GM19351 (cell line): ENCODE data around the gene SLC25A34.

Source experiments
- ATAC-seq: cut with Tn5 transposase; IDR thresholded peaks from one replicate; pipeline ENCODE4 v1.9.1; 2021; ENCODE audit warnings: mild to moderate bottlenecking, moderate library complexity; ENCODE audit not compliant: unreplicated experiment

Gene SLC25A34

GRCh38 chr1:15731735-15732685 lies 4.0 kb upstream of the SLC25A34 start:
- ATAC-seq = no peak

GRCh38 chr1:15732686-15733081 lies 3.4 kb upstream of the SLC25A34 start:
- ATAC-seq = no peak

GRCh38 chr1:15733218-15733725 lies 2.8 kb upstream of the SLC25A34 start:
- ATAC-seq = no peak

GRCh38 chr1:15733726-15734226 lies 2.3 kb upstream of the SLC25A34 start:
- ATAC-seq = no peak

- ATAC-seq = no peak
These were observed 1.8 kb upstream of the SLC25A34 start for GRCh38 chr1:15734296-15734695.

GRCh38 chr1:15734901-15735300 lies 1.2 kb upstream of the SLC25A34 start:
- no peak for ATAC-seq

GRCh38 chr1:15735304-15736037 lies 587 bp upstream of the SLC25A34 start:
- no peak for ATAC-seq

- no peak for ATAC-seq
These were observed 819 bp downstream of the SLC25A34 start for GRCh38 chr1:15736892-15737261.

GRCh38 chr1:15737324-15738319 lies 1.6 kb downstream of the SLC25A34 start:
- no peak for ATAC-seq

- no peak for ATAC-seq
These were observed 2.5 kb downstream of the SLC25A34 start for GRCh38 chr1:15738416-15739113.

GRCh38 chr1:15739259-15739658 lies 3.2 kb downstream of the SLC25A34 start:
- ATAC-seq = no peak

GRCh38 chr1:15739745-15740144 lies 3.7 kb downstream of the SLC25A34 start:
- ATAC-seq = no peak

- peak; percentile 53 for ATAC-seq
These were observed 5.1 kb downstream of the SLC25A34 start for GRCh38 chr1:15740924-15741850.

- ATAC-seq = no peak
These were observed 6.3 kb downstream of the SLC25A34 start, which contains the start of gene TMEM82 for GRCh38 chr1:15742339-15742801. Gene TMEM82 (plus strand): TSS chr1:15742499. CDS start chr1:15742560, 61 bp downstream.

GRCh38 chr1:15744122-15744679 lies 8.1 kb downstream of the SLC25A34 start:
- no peak for ATAC-seq

GRCh38 chr1:15747378-15747777 lies 11.3 kb downstream of the SLC25A34 start:
- ATAC-seq = no peak

GRCh38 chr1:15748264-15748663 lies 12.2 kb downstream of the SLC25A34 start:
- ATAC-seq = no peak
